ENCODE measurements around the gene RHOB.
A peak's percentile ranks its signal among the peaks of the same experiment; 100 is the strongest.

RHOB gene

DNA sequence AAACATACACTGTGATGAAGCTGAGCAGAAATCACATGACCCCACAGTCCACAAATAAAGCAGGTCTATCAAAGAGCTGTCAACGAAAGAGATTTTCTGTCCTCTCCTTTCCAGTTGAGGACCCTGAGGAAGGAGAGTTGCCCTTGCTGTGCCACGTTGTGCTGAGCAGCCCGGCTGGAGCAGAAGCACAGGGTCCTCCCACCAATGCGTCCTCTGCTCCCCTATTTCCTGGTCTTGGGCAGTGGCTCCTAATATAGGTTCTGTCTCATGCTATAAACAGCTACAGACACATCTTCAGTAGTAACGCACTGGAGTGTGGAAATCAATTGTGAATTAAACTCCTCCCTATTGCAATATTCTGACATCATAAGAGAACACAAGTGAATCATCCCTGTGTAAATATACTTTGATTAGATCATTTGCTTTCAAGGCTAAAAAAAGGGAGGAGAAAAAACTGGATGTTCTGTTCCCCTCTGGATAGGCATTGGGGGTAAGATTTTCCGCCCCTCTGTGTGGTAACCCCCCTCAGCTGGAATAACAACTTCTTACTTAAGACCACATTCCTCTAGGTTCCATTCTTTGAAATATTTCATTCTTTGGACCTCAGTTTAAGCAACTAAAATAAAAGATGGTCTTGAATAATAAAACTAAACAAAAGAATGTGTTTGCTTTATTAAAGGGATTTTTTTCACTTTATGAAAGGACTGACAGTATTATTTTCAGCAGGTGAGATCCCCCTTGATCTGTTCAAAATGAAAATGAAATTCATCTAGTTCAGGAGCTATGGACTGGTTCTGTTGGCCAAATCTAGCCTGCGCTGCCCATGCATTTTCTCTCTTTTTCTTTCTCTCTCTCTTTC, 8.3 kb upstream of the RHOB start:
- peak; percentile 73 for DNase-seq (ENCODE audit: low read depth)

DNA sequence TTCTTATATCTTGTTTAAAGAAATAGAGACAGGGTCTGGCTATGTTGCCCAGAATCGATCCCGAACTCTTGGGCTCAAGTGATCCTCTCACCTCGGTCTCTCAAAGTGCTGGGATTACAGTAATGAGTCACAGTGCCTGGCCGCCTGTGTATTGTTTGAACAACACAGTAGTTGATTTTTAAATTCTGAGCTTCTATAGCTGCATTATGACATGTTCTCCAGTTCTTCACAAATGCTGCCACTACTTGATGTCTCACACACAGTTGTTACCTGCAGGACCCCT, 7.7 kb upstream of the RHOB start:
- DNase-seq (ENCODE audit: low read depth) = no peak

DNA sequence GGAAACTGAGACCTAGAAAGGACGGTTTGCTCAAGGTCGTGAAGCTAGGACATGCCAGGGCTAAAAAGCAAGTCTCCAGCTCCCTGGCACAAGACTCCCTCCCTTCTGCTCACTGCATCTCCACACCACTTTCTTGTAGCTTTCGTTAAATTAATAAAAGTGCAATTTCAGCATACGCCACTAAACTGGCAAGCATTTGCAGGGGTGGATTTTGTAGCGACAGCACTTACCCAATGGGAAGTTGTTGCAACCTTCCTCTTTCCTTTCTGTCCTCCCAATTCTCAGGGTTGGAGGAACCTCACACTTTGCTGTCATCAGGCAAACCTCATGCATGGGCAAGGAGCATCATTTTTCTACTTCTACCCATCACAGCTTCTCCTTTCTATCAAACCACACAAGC, 7.4 kb upstream of the RHOB start:
- no peak for DNase-seq (ENCODE audit: low read depth)

DNA sequence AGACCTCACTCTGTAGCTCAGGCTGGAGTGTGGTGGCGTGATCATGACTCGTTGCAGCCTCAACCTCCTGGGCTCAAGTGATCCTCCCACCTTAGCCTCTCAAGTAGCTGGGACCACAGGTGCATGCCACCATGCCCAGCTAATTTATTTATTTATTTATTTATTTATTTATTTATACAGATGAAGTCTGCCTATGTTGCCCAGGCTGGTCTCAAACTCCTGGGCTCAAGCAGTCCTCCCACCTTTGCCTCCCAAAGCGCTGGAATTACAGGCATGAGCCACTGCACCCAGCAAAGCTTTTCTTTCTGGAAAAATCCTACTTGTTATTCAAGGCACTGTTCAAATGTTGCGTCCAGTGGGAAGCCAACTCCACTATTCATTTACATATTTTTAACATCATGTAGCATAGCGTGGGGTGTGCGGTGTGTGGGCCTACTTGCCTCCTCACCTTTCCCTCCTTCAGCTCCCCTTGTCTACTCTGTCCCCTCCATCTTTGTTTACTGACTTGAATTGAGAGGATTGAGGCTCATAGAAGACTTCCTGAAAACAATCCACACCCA, 6.8 kb upstream of the RHOB start:
- DNase-seq (ENCODE audit: low read depth) = no peak

DNA sequence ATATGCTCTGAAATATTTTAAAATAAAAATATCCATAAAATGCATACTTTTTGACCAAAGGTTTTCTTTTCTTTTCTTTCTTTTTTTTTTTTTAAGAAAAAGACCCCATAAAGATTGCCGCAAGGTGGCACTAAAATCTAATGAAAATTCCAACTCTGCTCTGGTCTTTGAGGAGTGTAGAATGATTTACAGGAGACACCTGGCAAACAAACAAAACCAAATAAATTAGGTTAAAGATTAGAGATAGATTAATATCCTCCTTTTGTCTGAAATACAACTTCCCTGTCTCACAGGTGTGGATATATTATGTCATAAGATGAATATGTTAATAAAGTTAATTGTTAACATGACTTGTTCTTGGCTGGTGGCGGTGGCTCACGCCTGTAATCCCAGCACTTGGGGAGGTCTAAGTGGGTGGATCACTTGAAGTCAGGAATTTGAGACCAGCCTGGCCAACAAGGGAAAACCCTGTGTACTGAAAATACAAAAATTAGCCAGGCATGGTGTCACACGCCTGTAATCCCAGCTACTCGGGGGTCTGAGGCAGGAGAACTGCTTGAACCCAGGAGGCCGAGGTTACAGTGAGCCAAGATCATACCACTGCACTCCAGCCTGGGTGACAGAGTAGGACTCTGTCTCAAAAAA, 3.5 kb upstream of the RHOB start:
- no peak for DNase-seq (ENCODE audit: low read depth)

DNA sequence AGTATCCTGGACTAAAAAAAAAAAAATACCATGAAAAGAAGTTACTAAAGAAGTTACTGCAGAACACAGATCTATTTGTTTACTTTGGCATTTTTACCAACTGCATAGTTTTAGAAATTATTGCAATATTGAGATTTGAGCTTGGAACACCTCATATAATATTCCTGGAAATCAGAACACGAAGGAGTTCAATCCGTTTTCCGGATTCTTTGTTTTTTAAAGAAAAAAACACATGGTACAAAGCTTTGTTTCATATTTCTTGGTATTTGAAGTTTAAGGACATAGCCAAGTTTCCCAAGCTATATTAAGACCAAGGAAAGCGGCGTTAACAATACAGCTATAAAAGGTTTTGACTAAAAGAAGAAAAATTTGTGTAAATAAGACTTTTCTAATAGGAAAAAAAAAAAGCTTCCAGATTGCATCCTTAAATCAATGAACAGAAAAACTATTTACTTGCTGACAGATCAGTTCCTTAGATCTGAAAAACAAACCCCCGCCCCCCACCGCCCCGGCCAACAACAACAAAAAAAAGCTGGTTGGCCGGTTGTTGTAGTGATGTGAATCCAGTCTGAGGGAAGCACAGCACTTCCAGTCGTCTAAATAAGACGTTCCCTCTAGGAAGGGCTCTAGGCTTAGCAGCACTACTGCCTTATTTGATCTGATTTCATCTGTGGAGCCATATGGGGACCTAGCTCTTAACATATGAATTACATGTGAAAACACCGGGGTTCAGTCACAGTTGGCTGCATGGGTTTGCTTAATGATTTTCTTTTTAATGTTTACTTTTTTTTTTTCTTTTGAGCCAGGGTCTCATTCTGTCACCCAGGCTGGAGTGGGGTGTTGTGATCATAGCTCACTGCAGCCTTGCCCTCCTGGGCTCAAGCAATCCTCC, 2.5 kb upstream of the RHOB start:
- no peak for DNase-seq (ENCODE audit: low read depth)

DNA sequence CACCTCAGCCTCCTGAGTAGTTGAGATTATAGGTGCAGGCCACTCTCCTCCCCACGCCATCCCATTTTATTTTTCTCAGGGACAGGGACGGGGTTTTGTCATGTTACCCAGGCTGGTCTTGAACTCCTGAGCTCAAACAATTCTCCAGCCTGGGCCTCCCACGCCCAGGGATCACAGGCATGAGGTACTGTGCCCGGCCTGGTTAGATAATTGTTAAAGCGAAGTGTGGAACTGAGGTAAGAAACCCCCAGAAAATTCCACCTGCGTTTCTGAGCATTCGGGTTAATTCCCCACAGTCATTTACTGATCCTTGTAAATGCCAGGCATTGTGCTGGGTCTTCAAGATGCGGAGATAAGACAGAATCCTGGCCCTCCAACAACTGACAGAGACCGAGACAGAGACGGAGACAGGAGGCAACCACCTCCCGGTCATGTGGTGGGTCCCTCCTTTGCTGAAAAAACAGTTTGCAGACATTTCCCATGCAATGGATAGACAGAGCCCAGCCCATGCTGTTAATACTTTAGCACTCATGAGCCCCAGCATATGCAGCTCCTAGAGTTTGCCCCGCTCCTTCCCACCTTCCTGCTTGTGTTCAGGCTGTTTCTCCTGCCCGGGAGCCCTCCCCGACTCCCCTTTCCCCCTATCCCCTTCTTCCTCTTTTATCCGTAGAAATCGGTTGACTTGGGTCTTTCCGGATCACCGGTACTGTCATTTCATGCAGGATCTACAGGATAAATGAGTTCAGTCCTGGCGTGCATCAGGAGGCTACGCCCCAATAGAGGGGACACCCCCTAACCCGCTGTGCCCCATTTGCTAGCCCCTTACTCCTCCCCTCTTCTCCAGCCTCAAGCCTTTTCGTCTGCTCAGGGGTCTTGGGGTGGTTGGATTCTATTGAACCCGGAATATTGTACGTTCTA, 1.6 kb upstream of the RHOB start:
- no peak for DNase-seq (ENCODE audit: low read depth)

DNA sequence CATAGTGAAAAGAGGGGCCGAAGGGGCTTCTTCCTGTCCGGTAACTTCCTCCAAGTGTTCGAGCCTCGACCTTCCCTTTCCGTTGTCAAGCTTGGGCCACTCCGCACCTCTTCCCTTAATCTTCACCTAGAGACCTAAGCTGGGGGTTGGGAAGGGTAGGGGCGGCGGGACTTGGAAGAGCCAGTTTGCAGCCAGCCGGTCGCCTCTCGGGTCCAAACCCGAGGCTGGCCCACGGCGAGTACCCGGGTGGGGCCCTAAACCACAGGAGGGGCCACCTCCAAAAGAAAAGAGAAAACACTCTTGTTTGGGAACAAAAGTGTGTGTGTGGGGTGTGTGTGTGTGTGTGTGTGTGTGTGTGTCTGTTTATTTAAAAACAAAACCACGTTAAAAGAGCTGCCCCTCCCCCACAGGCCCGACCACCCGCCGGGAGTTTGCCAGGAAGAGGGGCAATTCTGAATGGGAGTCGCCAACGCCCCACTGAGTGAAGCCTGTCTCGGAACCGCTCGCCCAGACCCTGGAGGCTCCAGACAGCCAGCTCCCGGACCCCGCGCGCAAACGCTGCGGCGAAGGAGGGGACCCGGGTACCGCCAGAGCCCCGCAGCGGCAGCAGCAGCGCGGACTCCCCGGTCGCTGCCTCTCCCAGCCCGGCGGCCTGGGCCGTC, 488 bp upstream of the RHOB start:
- DNase-seq (ENCODE audit: low read depth) = no peak

DNA sequence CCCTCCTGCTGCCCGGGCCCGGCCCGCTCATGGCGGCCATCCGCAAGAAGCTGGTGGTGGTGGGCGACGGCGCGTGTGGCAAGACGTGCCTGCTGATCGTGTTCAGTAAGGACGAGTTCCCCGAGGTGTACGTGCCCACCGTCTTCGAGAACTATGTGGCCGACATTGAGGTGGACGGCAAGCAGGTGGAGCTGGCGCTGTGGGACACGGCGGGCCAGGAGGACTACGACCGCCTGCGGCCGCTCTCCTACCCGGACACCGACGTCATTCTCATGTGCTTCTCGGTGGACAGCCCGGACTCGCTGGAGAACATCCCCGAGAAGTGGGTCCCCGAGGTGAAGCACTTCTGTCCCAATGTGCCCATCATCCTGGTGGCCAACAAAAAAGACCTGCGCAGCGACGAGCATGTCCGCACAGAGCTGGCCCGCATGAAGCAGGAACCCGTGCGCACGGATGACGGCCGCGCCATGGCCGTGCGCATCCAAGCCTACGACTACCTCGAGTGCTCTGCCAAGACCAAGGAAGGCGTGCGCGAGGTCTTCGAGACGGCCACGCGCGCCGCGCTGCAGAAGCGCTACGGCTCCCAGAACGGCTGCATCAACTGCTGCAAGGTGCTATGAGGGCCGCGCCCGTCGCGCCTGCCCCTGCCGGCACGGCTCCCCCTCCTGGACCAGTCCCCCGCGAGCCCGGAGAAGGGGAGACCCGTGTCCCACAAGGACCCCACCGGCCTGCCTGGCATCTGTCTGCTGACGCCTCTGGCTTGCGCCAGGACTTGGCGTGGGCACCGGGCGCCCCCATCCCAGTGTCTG, 767 bp downstream of the RHOB start:
- peak; percentile 22 for DNase-seq (ENCODE audit: low read depth)

DNA sequence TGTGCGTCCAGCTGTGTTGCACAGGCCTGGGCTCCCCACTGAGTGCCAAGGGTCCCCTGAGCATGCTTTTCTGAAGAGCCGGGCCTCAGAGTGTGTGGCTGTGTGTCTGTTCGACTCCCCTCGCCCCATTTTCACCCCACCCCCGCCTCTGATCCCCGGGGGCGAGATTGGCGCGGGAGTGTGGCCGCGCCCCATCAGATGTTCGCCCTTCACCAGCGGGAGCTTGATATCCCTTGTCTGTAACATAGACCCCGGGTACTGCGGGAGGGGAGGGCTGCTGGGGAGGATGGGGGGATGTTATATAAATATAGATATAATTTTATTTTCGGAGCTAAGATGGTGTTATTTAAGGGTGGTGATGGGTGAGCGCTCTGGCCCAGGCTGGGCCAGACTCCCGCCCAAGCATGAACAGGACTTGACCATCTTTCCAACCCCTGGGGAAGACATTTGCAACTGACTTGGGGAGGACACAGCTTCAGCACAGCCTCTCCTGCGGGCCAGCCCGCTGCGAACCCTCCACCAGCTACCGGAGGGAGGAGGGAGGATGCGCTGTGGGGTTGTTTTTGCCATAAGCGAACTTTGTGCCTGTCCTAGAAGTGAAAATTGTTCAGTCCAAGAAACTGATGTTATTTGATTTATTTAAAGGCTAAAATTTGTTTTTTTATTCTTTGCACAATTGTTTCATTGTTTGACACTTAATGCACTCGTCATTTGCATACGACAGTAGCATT, 1.5 kb downstream of the RHOB start:
- DNase-seq (ENCODE audit: low read depth) = no peak

DNA sequence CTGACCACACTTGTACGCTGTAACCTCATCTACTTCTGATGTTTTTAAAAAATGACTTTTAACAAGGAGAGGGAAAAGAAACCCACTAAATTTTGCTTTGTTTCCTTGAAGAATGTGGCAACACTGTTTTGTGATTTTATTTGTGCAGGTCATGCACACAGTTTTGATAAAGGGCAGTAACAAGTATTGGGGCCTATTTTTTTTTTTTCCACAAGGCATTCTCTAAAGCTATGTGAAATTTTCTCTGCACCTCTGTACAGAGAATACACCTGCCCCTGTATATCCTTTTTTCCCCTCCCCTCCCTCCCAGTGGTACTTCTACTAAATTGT, 2.1 kb downstream of the RHOB start:
- DNase-seq (ENCODE audit: low read depth) = no peak

DNA sequence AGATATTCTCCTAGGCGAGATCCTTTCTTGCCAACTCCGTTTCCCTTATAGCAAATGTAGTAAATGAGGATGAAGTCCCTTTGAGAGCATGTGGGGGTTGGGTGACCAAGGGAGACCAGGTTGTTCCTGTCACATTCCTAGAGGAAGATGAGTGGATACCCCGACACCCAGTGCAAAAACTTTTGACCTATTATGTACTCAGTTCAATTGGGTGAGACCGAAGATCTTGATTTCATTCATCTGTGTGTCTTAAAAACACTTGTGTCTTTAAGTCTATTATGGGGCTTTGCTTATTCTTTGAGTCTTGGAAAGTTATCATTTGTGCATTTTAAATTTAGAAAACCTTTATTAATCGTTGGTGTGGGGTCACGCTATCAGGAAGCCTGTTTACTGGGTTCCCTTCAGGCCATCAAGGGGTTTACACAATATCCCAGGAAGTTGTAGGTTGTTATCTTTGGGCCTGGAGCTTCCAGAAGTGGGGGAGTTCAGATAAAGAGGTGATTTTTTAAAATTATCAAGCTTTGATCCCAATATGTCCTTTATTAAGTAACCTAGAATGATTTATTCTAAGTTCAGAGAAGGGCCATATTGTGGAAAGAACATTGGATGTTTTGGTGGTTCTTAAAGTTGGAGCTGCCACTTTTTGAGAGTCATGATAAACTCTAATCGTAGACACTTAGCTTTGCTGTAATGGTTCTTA, 2.8 kb downstream of the RHOB start:
- no peak for DNase-seq (ENCODE audit: low read depth)

DNA sequence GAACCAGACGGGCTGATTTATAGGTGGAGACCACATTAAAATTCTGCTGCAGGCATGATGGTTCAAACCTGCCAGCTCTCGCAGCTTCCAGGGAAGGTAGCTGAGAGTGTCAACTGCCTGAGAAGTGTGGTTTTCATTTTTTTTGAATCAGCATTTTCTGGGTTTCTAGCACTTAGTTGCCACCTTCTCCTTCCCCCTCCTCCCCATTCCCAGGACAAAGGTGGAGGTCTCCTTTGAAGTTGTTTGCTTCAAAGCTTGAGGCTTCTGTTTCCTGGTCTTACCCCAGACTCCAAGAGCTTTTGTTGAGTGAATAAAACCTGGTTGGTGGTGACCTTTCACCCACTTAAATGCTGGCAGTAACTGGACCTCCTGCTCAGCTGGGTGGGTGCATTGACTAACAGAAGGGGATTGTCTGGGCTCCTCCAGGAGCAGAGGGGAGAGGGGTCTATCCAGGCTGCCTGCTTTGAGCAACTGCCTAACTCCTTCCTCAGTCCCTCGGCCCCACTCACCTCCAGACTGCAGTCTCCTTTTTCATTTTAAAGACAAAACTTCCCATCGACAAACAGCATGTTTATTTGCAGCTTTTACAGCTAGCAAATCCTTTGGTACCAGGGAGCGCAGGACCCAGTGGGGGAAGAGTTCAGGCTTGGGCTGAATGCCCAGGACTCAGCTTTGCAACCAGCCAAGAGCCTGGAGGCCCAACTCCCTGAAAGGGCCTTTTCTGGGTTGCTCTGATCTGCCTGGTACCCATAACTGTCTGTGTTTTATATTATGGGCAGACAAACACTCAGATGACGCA, 3.5 kb downstream of the RHOB start:
- peak; percentile 78 for DNase-seq (ENCODE audit: low read depth)

DNA sequence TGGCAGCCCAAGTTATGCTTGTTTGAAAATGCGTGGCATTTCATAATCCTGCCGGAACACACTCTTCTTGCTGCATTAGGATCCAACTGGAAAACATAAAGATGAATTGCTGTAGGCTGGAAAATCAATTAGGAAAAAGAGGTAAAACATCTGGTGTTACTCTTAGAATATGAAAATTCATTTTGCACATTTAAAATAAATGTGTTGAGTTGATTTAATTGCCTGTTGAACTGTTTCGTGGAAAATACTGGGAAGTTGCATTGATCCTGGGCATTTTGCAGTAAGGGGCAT, 4.1 kb downstream of the RHOB start:
- no peak for DNase-seq (ENCODE audit: low read depth)

DNA sequence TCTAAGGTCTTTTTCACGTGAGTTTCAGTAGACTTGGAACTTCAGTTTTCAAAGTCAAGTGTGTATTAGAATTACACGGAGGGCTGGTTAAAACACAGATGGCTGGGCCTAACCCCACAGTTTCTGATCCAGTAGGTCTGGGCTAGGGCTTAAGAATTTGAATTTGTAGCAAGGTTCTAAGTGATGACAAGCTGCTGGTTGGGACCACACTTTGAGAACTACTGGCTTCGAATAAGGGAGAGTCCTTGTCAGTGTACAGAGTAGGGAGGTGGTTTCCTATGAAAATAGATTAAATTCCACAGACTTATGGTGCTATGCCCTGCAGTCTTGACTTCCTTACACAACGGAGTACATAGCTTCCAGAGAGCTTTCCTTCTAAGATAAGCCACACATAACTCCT, 4.5 kb downstream of the RHOB start:
- DNase-seq (ENCODE audit: low read depth) = no peak

DNA sequence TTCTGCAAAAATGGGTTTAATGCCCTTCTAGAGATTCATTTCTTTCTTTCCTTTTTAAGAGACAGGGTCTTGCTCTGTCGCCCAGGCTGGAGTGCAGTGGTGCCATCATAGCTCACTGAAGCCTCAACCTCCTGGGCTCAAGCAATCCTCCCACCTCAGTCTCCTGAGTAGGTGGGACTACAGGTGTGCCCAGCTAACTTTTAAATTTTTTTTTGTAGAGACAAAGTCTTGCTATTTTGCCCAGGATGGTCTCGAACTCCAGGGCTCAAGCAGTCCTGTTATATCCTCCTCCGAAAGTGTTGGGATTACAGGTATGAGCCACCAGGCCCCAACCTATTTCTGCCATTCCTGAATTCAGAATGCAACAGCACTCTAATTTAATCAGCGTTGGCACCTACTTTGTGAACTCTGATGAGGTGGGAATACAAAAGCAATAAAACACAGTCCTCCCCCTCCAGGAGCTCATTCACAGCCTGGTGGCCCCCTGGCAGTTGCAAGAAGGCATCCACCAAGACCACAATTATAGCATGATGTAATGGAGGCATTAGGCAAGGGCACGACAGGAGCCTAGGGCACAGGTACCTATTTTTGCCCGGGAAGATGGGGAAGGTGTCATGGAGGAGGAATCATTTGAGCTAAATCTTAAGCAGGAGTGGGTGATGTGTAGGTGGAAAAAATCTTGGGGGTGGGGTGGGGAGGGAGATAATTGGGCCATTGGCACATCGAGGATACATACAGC, 5.1 kb downstream of the RHOB start:
- no peak for DNase-seq (ENCODE audit: low read depth)

DNA sequence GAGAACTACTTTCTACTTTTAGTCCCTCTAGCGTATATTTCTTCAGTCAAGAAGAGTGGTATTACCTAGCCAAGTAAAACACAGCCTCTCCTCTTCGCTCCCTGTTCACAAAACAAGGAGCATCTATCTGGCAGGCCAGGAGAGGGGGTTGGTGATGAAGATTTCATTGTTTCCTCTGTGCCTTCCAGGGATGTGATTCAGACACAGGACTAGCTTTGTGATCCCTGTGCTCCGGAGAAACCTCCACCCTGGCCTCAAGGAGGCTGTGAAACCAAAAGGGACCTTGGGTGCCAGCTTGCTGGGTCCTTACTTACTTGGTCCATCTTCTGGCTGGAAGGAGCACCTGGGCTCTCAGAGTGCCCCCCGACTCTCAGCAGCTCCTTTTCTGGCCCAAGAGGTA, 5.7 kb downstream of the RHOB start:
- DNase-seq (ENCODE audit: low read depth) = peak; percentile 31

DNA sequence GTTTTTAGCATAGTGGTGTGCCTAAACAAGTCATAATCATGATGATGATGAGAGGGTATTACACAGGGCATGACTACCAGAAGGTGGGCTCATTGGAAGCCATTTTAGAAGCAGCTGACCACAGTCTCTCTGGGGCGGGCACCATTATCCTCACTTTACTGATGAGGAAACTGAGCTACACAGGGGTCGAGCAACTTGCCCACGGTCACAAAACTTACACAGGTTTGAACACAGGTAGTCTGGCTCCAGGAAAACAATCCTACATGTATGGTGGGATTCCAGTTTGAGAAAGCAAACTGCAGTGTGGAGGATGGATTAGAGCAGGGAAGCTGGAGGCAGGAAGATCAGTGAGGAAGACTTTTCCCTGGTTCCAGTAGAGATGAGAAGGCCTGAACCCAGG, 6.2 kb downstream of the RHOB start:
- DNase-seq (ENCODE audit: low read depth) = no peak
